GM23248 (cell line): ENCODE data around the gene CNGB1.

Source experiments
- EZH2 ChIP-seq: fragments of 200-600 bp; sonication (generic); IDR thresholded peaks from 2 replicates; pipeline ENCODE4 v1.6.1; 2018; ENCODE audit warnings: antibody characterized with exemption, mild to moderate bottlenecking; ENCODE audit not compliant: insufficient read depth, poor library complexity, severe bottlenecking
- EZH2phosphoT487 ChIP-seq: fragments of 200-600 bp; sonication (generic); IDR thresholded peaks from 2 replicates; pipeline ENCODE4 v1.6.1; 2018; ENCODE audit warnings: antibody characterized with exemption, moderate library complexity, mild to moderate bottlenecking, low read depth; ENCODE audit not compliant: insufficient read depth

GRCh38 chr16:57898961-57899360 lies 72.0 kb downstream of the CNGB1 start:
- TF ChIP-seq EZH2, result no peak
- no peak for TF ChIP-seq EZH2phosphoT487
